Lower leg skin (tissue), 4 donors: ENCODE data around the gene ATP13A3. TPM values are rescaled to one million over a fixed set of nuclear protein-coding genes. Genes with fewer than 3 reads are reported as not detected.

Experiments used
- DNase-seq, 2 donors: peaks; one replicate each; pipeline ENCODE4 v3.0.0-alpha.2; 2019; ENCODE audit warnings: low spot score in 2 of 2
- H3K4me3 ChIP-seq: fragments of 200-600 bp; sonication (generic); 2 replicates; pipeline ENCODE4 v1.5.1; 2017; ENCODE audit warnings: mild to moderate bottlenecking, low read depth; ENCODE audit not compliant: poor library complexity, severe bottlenecking
- POLR2A ChIP-seq, 2 donors: fragments of 450-650 bp; IDR thresholded peaks; one replicate each; pipeline ENCODE4 v1.6.1; 2016 to 2017; ENCODE audit warnings: antibody characterized with exemption in 2 of 2, mild to moderate bottlenecking in 1 of 2, moderate library complexity in 1 of 2
- WGBS, 2 donors: methylation state at CpG; one replicate each; pipeline ENCODE4 v1.1.5; 2018; 5-methylcytosine and 5-hydroxymethylcytosine counted together
- intact Hi-C: fragments of 100-400 bp; cut with DNase I; formaldehyde crosslinking; loops from one replicate; pipeline ENCODE4 v1.15.0; 2023; ENCODE audit warnings: low total_unique reads
- total RNA-seq, 4 donors: library from RNA; depleted of rRNA; stranded (reverse); fragments of >200 nt; gene quantifications; one replicate each; pipeline ENCODE4 v1.1.0, GENCODE V29; 2016
- TF ChIP-seq, protein P1 (sequence below), 3 donors: fragments of 450-650 bp; IDR thresholded peaks; one replicate each; pipeline ENCODE4 v1.5.1; 2016; ENCODE audit warnings: antibody characterized with exemption in 3 of 3, mild to moderate bottlenecking in 3 of 3, moderate library complexity in 2 of 3

Gene ATP13A3
- total RNA-seq, 4 donors from 2014 or later = 35.0 to 40.6 (median 38.2) TPM

DNA sequence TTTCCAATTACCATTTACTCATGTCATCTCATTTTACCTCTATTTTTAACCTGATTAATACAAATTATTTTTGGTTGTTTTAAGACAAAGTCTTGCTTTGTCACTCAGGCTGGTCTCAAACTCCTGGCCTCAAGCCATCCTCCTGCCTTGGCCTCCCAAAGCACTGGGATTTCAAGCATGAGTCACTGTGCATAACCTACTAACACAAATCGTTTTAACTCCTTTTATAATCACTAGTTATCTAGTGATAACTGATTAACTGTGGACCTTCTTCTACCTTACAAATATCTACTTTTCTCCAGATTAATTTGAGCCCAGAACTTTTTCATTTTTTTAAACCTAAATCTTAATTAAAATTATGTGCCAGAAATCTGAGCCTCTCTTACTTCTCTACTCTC lies 4.6 kb downstream of the ATP13A3 start:
- WGBS, 2 donors = 33 to 34% methylated on average over 1 of the region's 1 CpG
- no peak for DNase-seq
- TF ChIP-seq, protein P1, sequence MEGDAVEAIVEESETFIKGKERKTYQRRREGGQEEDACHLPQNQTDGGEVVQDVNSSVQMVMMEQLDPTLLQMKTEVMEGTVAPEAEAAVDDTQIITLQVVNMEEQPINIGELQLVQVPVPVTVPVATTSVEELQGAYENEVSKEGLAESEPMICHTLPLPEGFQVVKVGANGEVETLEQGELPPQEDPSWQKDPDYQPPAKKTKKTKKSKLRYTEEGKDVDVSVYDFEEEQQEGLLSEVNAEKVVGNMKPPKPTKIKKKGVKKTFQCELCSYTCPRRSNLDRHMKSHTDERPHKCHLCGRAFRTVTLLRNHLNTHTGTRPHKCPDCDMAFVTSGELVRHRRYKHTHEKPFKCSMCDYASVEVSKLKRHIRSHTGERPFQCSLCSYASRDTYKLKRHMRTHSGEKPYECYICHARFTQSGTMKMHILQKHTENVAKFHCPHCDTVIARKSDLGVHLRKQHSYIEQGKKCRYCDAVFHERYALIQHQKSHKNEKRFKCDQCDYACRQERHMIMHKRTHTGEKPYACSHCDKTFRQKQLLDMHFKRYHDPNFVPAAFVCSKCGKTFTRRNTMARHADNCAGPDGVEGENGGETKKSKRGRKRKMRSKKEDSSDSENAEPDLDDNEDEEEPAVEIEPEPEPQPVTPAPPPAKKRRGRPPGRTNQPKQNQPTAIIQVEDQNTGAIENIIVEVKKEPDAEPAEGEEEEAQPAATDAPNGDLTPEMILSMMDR (IDR thresholded peaks at IDR 0.05) = no peak
- no peak for TF ChIP-seq POLR2A (IDR thresholded peaks at IDR 0.05)
- intact Hi-C loops = no loop called here
- H3K4me3 ChIP-seq = no peak overlapping the region

DNA sequence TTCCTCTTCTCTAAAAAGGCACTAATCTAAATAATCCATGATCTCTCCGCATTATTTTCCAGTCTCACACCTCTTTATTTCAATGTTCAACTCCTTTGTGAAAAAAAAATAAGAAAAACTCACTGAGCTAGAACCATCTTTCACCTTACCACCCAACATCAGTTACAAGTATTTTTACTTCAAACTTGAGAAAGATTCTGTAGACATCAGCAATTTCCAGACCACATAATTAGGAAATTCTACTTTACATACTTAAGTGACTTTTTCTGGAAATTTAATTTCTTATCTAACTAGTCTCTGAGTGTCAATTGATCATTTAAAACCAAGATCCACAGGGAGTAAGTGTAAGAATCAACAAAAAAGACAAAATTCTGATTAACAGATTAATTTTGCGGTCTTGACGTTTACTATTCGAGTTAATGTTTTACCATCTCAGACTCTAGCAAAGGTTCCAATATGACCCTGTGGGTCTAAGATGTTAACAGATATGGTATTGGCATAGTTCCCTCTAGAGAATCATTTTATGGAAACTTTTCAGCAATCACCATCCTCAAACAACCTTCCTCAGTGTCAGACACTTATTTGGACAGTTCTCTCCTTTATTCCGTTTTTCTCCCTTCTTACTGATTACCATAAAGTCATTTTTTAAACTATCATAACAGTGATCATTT lies 5.1 kb downstream of the ATP13A3 start:
- no peak for DNase-seq
- TF ChIP-seq POLR2A (IDR thresholded peaks at IDR 0.05) = no peak
- TF ChIP-seq, protein P1 (IDR thresholded peaks at IDR 0.05) = no peak
- no peak overlapping the region for H3K4me3 ChIP-seq
- intact Hi-C loops = no loop called here
- WGBS, 2 donors = 91 to 94% methylated on average over 5 of the region's 5 CpGs

DNA sequence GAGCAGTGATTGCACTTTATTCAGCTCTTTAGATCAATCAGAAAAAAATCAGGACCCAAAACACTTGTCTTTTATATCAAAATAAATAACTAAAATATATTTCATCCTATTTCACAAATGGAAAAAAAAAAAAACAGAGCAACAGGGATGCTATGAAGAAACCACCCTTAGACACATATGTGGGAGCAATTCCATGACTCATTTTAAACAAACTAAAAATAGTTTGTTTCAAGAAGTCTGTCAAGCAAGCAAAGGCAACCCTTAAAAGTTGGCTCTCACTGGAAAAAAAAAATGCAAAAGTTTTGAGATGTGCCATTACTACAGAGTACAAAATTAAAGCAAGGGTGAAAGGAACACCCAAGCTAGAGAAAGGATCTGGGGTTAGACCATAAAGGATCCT lies 5.7 kb downstream of the ATP13A3 start:
- intact Hi-C loops = no loop called here
- DNase-seq = no peak
- no peak for TF ChIP-seq POLR2A (IDR thresholded peaks at IDR 0.05)
- TF ChIP-seq, protein P1 (IDR thresholded peaks at IDR 0.05) = no peak
- no peak overlapping the region for H3K4me3 ChIP-seq

DNA sequence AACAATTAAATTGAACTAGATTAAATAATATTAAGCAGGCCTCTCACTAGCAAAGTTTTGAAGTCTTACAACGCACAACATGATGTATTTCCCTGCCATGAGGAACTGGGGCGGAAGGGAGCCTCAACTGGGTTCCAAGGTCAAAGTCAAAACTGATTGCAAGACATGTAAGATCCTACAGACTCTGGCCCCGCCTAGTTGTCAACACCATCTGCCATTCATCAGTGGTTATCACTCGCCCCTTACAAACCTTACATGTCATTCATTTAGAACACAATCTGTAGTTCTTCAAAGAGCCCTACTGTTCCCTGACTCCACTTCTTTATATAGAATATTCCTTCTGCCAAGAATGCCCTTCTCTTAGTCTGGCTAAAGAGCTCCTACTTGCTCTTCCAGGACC lies 10.0 kb downstream of the ATP13A3 start:
- WGBS, 2 donors = 92 to 97% methylated on average over 4 of the region's 4 CpGs
- DNase-seq = no peak
- TF ChIP-seq, protein P1 (IDR thresholded peaks at IDR 0.05) = no peak
- no peak for TF ChIP-seq POLR2A (IDR thresholded peaks at IDR 0.05)
- no peak overlapping the region for H3K4me3 ChIP-seq
- intact Hi-C loops = no loop called here

DNA sequence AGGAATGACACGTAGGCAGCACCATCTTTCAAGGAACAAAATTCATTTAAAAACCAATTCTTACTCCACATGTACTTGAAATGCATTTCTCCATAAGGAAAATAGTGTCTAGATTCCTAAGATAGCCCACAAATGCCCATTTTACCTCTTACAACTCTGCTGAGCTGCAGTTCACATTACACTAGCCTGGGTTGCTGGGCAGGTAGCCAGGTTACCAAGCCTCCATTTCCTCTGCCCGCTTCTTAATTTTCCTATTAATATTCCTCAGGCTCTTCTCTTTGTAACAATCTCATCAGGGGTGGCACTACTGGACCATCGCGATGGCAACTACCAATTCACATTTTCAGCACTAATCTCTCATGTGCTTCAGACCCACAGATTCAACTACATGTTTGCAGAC lies 10.8 kb downstream of the ATP13A3 start:
- intact Hi-C loops = no loop called here
- TF ChIP-seq, protein P1 (IDR thresholded peaks at IDR 0.05) = no peak
- no peak for TF ChIP-seq POLR2A (IDR thresholded peaks at IDR 0.05)
- WGBS, 2 donors = 91 to 94% methylated on average over 4 of the region's 4 CpGs

More for the DNA sequence above, 10.8 kb downstream of the ATP13A3 start:
- H3K4me3 ChIP-seq = no peak overlapping the region
- DNase-seq = no peak
